BLaER1 (cell line): Measurements from ENCODE around the gene NAT14.

Experiments used
- H3K27ac ChIP-seq: shearing (Covaris generic); formaldehyde crosslinking; 2 replicates; pipeline ENCODE4 v1.8.1; 2022
- H3K27me3 ChIP-seq: shearing (Covaris generic); formaldehyde crosslinking; 2 replicates; pipeline ENCODE4 v1.8.1; 2022
- H3K36me3 ChIP-seq: shearing (Covaris generic); formaldehyde crosslinking; 2 replicates; pipeline ENCODE4 v1.8.1; 2022
- H3K4me1 ChIP-seq: shearing (Covaris generic); formaldehyde crosslinking; 2 replicates; pipeline ENCODE4 v1.8.1; 2022
- H3K4me2 ChIP-seq: shearing (Covaris generic); formaldehyde crosslinking; 2 replicates; pipeline ENCODE4 v1.8.1; 2022
- H3K4me3 ChIP-seq: shearing (Covaris generic); formaldehyde crosslinking; 2 replicates; pipeline ENCODE4 v1.8.1; 2022
- H3K9ac ChIP-seq: shearing (Covaris generic); formaldehyde crosslinking; 2 replicates; pipeline ENCODE4 v1.8.1; 2022
- H3K9me3 ChIP-seq: shearing (Covaris generic); formaldehyde crosslinking; 2 replicates; pipeline ENCODE4 v1.8.1; 2022
- H4K20me1 ChIP-seq: shearing (Covaris generic); formaldehyde crosslinking; 2 replicates; pipeline ENCODE4 v1.8.1; 2022
- Cebpa-rat ChIP-seq: shearing (Covaris generic); IDR thresholded peaks from 2 replicates; pipeline ENCODE4 v1.8.1; 2022

The NAT14 gene

GRCh38 chr19:55516878-55517620 lies 32.1 kb downstream of the NAT14 start:
- Histone ChIP-seq H3K4me3 (peak overlapping the region; percentile 66), H3K36me3 (no peaks in the 10 kb centered on the region), H3K27me3 (no peaks in the 10 kb centered on the region), H3K27ac (peak overlapping the region; percentile 88), H3K4me1 (peaks cover 5% of the 10 kb centered on the region), H3K9me3 (no peaks in the 10 kb centered on the region), H4K20me1 (no peaks in the 10 kb centered on the region), H3K9ac (peak overlapping the region; percentile 75), H3K4me2 (peak overlapping the region; percentile 92)
- no peak for TF ChIP-seq Cebpa-rat

- TF ChIP-seq Cebpa-rat, result no peak
- no peak overlapping the region for H3K9ac ChIP-seq
- H3K36me3 ChIP-seq, result no peaks in the 10 kb centered on the region
- H3K27me3 ChIP-seq, result no peaks in the 10 kb centered on the region
- no peaks in the 10 kb centered on the region for H3K9me3 ChIP-seq
- H3K4me1 ChIP-seq, result peaks cover 5% of the 10 kb centered on the region
- no peak overlapping the region for H3K4me2 ChIP-seq
- no peak overlapping the region for H3K4me3 ChIP-seq
- H4K20me1 ChIP-seq, result no peaks in the 10 kb centered on the region
- H3K27ac ChIP-seq, result no peak overlapping the region
Measured at GRCh38 chr19:55519451-55520311, 34.7 kb downstream of the NAT14 start.

GRCh38 chr19:55520691-55521292 lies 35.8 kb downstream of the NAT14 start:
- no peaks in the 10 kb centered on the region for H3K36me3 ChIP-seq
- TF ChIP-seq Cebpa-rat, result no peak
- H3K4me1 ChIP-seq, result peaks cover 5% of the 10 kb centered on the region
- H3K9me3 ChIP-seq, result no peaks in the 10 kb centered on the region
- no peaks in the 10 kb centered on the region for H3K27me3 ChIP-seq
- H3K4me3 ChIP-seq, result no peak overlapping the region
- no peak overlapping the region for H3K9ac ChIP-seq
- no peaks in the 10 kb centered on the region for H4K20me1 ChIP-seq
- H3K4me2 ChIP-seq, result no peak overlapping the region
- no peak overlapping the region for H3K27ac ChIP-seq

- Histone ChIP-seq H3K9ac (no peak overlapping the region), H3K4me2 (no peak overlapping the region), H4K20me1 (no peaks in the 10 kb centered on the region), H3K36me3 (no peaks in the 10 kb centered on the region), H3K9me3 (no peaks in the 10 kb centered on the region), H3K27ac (no peak overlapping the region), H3K4me3 (no peak overlapping the region), H3K4me1 (peaks cover 15% of the 10 kb centered on the region), H3K27me3 (no peaks in the 10 kb centered on the region)
- TF ChIP-seq Cebpa-rat, result no peak
Measured at GRCh38 chr19:55525289-55526101, 40.5 kb downstream of the NAT14 start.

- H3K36me3 ChIP-seq, result no peaks in the 10 kb centered on the region
Measured at GRCh38 chr19:55526216-55527196, 41.5 kb downstream of the NAT14 start.

GRCh38 chr19:55527197-55528029 lies 42.4 kb downstream of the NAT14 start:
- no peaks in the 10 kb centered on the region for H3K27me3 ChIP-seq
- no peak overlapping the region for H3K27ac ChIP-seq
- no peak overlapping the region for H3K9ac ChIP-seq
- no peak for TF ChIP-seq Cebpa-rat
- H3K36me3 ChIP-seq, result no peaks in the 10 kb centered on the region
- no peaks in the 10 kb centered on the region for H4K20me1 ChIP-seq
- no peak overlapping the region for H3K4me3 ChIP-seq
- H3K4me2 ChIP-seq, result no peak overlapping the region
- peaks cover 24% of the 10 kb centered on the region for H3K4me1 ChIP-seq
- H3K9me3 ChIP-seq, result no peaks in the 10 kb centered on the region

More at GRCh38 chr19:55526216-55527196, 41.5 kb downstream of the NAT14 start:
- Histone ChIP-seq H3K27ac (no peak overlapping the region; the same call in 1 of the 2 replicates), H3K9me3 (no peaks in the 10 kb centered on the region), H3K4me3 (no peak overlapping the region), H3K4me1 (peaks cover 24% of the 10 kb centered on the region), H4K20me1 (no peaks in the 10 kb centered on the region), H3K4me2 (no peak overlapping the region), H3K9ac (no peak overlapping the region), H3K27me3 (no peaks in the 10 kb centered on the region)
- no peak for TF ChIP-seq Cebpa-rat

- Histone ChIP-seq H3K36me3 (no peaks in the 10 kb centered on the region), H3K27ac (no peak overlapping the region), H4K20me1 (no peaks in the 10 kb centered on the region), H3K4me1 (peaks cover 24% of the 10 kb centered on the region), H3K9ac (no peak overlapping the region), H3K27me3 (no peaks in the 10 kb centered on the region), H3K4me2 (no peak overlapping the region), H3K4me3 (no peak overlapping the region), H3K9me3 (no peaks in the 10 kb centered on the region)
- no peak for TF ChIP-seq Cebpa-rat
Measured at GRCh38 chr19:55528030-55528803, 43.2 kb downstream of the NAT14 start.
